RWPE1 (cell line): ENCODE data around the gene ASAP3.
"Not testable (repeated sequence)": the region's sequence is repeated elsewhere in the genome, so short reads cannot be mapped to it uniquely, and the experiment has no call there.

Experiments
- CTCF ChIA-PET: fragments of 350-600 bp; sonication (Branson Sonifier 250); formaldehyde crosslinking; extraction: SDS; loops from one replicate; lab custom pipeline; 2021; lab: Yijun Ruan, JAX
- POLR2A ChIA-PET: fragments of 400-600 bp; formaldehyde crosslinking; extraction: SDS; loops from one replicate; lab custom pipeline; 2020; ENCODE audit warnings: antibody characterized with exemption; ENCODE audit not compliant: low non-redundant PET; lab: Yijun Ruan, JAX
- DNase-seq: peaks from one replicate; pipeline ENCODE4 v3.0.0; 2012; ENCODE audit warnings: low spot score
- H3K27ac ChIP-seq: fragments of 450-650 bp; 2 replicates; pipeline ENCODE4 v1.5.1; 2017
- CTCF ChIP-seq: fragments of 450-650 bp; conservative IDR thresholded peaks from 2 replicates; pipeline ENCODE4 v1.5.1; 2017; ENCODE audit warnings: low read depth, mild to moderate bottlenecking

ASAP3 gene

GRCh38 chr1:23515905-23516304, 31.9 kb upstream of the ASAP3 start:
- POLR2A ChIA-PET: no interaction called here
- CTCF ChIA-PET: interaction anchor here (3.1 kb wide), 1 partner anchor 19 kb away, joined by 9 read pairs; no protein-coding TSS in a partner anchor
- no peak overlapping the region for H3K27ac ChIP-seq
- DNase-seq: no peak
- no peak for TF ChIP-seq CTCF

DNA sequence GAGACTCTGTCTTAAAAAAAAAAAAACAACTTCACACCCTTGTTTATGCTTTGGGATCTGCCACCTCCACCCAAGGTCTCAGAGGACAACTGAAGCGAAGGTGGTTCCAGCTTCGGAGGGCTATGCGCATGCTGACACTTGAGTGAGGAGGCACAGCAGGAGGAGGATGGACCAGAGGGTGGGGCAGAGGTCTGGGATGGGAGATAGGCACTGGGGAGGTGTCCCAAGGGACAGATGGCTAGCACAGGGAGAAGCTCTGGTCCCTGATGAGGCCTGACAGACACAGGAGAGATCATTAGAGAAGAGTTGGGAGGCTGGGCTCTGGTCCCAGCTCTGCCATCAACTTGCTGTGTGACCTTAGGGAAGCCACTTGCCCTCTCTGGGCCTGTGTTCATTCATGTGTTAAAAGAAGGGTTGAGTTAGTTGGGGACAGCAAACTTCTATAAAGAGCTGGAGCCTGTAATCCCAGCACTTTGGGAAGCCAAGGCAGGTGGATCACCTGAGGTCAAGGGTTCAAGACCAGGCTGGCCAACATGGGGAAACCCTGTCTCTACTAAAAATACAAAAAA, 30.2 kb upstream of the ASAP3 start:
- TF ChIP-seq CTCF: no peak
- CTCF ChIA-PET: interaction anchor here (0.7 to 3.1 kb wide), 3 partner anchors 13 to 25 kb away, joined by 4 to 9 read pairs (median 4); no protein-coding TSS in a partner anchor
- no peak for DNase-seq
- no peak overlapping the region for H3K27ac ChIP-seq
- POLR2A ChIA-PET: no interaction called here

GRCh38 chr1:23509896-23510295, 25.9 kb upstream of the ASAP3 start:
- POLR2A ChIA-PET: no interaction called here
- no peak overlapping the region for H3K27ac ChIP-seq
- no peak for TF ChIP-seq CTCF
- DNase-seq: no peak
- CTCF ChIA-PET: interaction anchor here (1.5 kb wide), 1 partner anchor 13 kb away, joined by 6 read pairs; no protein-coding TSS in a partner anchor

- CTCF ChIA-PET: interaction anchor here (0.6 to 2.2 kb wide), 4 partner anchors 10 to 534 kb away, joined by 3 to 11 read pairs (median 4); partner anchors contain the start of gene LACTBL1
- H3K27ac ChIP-seq: peak overlapping the region; percentile 25
- no peak for DNase-seq
- no peak for TF ChIP-seq CTCF
- POLR2A ChIA-PET: no interaction called here
These were observed 22.6 kb upstream of the ASAP3 start for GRCh38 chr1:23506376-23507107.

DNA sequence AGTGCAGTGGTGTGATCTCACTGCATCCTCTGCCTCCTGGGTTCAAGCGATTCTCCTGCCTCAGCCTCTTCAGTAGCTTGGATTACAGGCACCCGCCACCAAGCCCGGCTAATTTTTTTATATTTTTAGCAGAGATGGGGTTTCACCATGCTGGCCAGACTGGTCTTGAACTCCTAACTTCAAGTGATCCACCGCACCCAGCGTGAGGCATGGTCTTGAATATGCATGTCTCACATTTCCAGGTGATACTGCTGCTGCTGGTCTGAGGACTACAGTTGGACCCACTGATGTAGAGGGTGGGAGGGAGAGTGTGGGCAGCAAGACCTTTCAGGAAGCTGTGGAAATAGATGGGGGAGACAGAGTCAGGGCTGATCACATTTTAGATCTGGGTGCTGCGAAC, 21.9 kb upstream of the ASAP3 start:
- H3K27ac ChIP-seq: peak overlapping the region; percentile 25
- no peak for TF ChIP-seq CTCF
- no peak for DNase-seq
- ChIA-PET CTCF (interaction anchor here (0.6 to 2.2 kb wide), 3 partner anchors 9 to 533 kb away, joined by 3 to 11 read pairs (median 4); partner anchors contain the start of gene LACTBL1), POLR2A (no interaction called here)

DNA sequence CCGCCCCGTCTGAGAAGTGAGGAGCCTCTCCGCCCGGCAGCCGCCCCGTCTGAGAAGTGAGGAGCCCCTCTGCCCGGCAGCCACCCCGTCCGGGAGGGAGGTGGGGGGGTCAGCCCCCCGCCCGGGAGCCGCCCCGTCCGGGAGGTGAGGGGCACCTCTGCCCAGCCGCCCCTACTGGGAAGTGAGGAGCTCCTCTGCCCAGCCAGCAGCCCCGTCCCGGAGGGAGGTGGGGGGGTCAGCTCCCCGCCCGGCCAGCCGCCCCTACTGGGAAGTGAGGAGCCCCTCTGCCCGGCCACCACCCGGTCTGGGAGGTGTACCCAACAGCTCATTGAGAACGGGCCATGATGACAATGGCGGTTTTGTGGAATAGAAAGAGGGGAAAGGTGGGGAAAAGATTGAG, 20.2 kb upstream of the ASAP3 start:
- H3K27ac ChIP-seq, DNase-seq, POLR2A ChIA-PET, CTCF ChIA-PET: not testable (repeated sequence)

DNA sequence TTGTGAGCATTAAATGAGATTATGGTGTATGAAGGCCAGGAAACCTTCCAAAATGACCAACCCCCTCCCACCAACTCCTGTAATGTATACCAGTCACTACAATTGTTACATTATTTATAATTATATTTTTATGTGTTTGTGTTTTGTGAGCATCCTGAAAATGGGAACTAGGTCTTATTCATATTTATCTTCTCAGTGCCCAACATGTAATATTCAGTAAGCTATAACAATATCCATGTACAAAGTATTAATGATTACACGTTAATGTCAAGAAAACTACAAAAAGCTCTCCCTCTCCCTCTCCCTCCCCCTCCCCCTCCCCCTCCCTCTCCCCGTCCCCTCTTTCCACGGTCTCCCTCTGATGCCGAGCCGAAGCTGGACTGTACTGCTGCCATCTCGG, 19.0 kb upstream of the ASAP3 start:
- H3K27ac ChIP-seq: no peak overlapping the region
- ChIA-PET POLR2A (no interaction called here), CTCF (interaction anchor here (0.5 to 1.1 kb wide), 2 partner anchors 98 to 132 kb away, joined by 4 read pairs; no protein-coding TSS in a partner anchor)
- no peak for TF ChIP-seq CTCF
- no peak for DNase-seq
